Measurements from ENCODE around the gene MRPS15.

The MRPS15 gene

DNA sequence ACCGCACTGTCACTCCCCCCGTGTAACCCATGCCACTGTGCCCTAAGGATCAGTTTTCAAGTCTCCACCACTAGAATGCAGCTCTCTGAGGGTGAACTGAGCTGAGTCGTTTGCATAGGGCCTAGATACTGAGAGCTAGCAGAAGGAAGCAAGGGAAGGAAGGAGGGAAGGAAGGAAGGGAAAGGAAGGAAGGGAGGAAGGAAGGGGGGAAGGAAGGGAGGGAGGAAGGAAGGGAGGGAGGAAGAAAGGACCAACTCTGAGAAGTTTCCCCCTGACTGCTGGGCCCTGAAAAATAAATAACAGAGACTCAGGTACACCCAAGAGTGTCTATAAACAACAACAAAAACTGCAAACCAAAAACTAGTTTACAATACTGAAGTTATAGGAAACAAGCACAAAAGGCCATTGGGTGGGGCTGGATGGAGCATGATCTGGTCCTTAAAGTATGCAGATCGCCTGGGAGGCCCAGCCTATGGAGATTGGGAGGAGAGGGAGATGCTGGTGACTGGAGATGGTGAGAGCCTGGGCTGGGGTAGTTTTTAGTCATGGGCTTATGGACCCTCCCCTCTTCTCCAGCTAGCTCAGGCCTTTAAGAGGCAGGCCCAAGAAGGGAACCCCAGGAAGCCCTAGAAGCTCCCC is 1.7 kb upstream of the MRPS15 start:
- no peak overlapping the region for H3K4me2 ChIP-seq (ENCODE audit: low read length)
- H3K9ac ChIP-seq (ENCODE audit: low read length), result no peak overlapping the region
- no peak for TF ChIP-seq EZH2phosphoT487 (IDR thresholded peaks at IDR 0.05; ENCODE audit: low read depth)
- TF ChIP-seq, protein P1, sequence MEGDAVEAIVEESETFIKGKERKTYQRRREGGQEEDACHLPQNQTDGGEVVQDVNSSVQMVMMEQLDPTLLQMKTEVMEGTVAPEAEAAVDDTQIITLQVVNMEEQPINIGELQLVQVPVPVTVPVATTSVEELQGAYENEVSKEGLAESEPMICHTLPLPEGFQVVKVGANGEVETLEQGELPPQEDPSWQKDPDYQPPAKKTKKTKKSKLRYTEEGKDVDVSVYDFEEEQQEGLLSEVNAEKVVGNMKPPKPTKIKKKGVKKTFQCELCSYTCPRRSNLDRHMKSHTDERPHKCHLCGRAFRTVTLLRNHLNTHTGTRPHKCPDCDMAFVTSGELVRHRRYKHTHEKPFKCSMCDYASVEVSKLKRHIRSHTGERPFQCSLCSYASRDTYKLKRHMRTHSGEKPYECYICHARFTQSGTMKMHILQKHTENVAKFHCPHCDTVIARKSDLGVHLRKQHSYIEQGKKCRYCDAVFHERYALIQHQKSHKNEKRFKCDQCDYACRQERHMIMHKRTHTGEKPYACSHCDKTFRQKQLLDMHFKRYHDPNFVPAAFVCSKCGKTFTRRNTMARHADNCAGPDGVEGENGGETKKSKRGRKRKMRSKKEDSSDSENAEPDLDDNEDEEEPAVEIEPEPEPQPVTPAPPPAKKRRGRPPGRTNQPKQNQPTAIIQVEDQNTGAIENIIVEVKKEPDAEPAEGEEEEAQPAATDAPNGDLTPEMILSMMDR (IDR thresholded peaks at IDR 0.05; ENCODE audit: low read depth, low read length), result no peak
- no peak overlapping the region for H3K27ac ChIP-seq (ENCODE audit: low read length)
- H3K4me1 ChIP-seq (ENCODE audit: low read length), result peaks cover 7% of the 10 kb centered on the region
- H3K36me3 ChIP-seq (replicated peaks; ENCODE audit: low read depth, low read length), result peaks cover 2% of the 10 kb centered on the region
- no peak overlapping the region for H3K4me3 ChIP-seq (ENCODE audit: low read length)
- H3K27me3 ChIP-seq (ENCODE audit: low read depth, low read length), result no peaks in the 10 kb centered on the region
- H4K20me1 ChIP-seq (ENCODE audit: insufficient read depth, low read length), result no peaks in the 10 kb centered on the region
- no peak overlapping the region for H2AFZ ChIP-seq (ENCODE audit: low read depth, low read length)
- peaks cover 18% of the 10 kb centered on the region for H3K79me2 ChIP-seq (ENCODE audit: low read length)
- no peaks in the 10 kb centered on the region for H3K9me3 ChIP-seq (ENCODE audit: insufficient read depth, low read length)

DNA sequence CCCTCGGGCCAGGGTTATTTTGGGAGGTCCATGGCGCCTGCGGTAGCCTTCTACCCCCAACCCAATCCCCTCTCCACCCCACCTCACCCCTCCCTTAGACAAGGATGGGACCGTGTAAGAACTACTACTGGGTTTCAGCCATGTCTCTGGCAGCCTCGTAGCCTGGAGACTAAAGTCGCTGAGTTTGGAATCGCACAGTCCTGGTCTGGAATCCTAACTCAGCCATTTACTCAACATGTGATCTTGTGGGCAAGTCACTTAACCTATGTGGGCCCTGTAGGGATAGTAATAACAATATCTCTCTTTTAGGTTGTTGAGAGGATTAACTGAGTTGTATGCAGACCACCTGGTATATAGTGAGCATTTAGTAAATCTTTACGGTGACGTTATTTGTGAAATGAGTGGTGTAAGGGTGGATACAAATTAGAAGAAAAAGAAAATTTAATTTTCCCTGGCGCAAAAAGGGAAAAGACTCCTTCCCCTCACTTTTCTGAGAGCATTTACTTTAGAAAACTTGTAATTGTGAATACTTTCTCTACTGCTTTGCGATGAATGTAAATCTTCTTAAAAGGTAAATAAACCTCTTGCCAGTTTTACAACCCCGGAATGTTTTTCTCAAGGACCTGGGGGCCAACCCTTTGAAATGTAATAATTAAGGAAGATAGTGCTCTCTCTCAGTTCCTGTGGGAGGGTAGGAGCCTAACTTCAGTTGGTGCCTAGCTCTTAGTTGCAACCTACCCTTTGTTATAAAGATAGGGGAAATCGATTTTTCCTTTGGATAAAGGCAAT is 615 bp upstream of the MRPS15 start:
- peak overlapping the region; percentile 94 for H3K9ac ChIP-seq (ENCODE audit: low read length)
- peaks cover 7% of the 10 kb centered on the region for H3K36me3 ChIP-seq (replicated peaks; ENCODE audit: low read depth, low read length)
- H3K79me2 ChIP-seq (ENCODE audit: low read length), result peaks cover 18% of the 10 kb centered on the region
- H3K4me1 ChIP-seq (ENCODE audit: low read length), result peaks cover 7% of the 10 kb centered on the region
- H3K4me3 ChIP-seq (ENCODE audit: low read length), result peak overlapping the region; percentile 93
- H4K20me1 ChIP-seq (ENCODE audit: insufficient read depth, low read length), result no peaks in the 10 kb centered on the region
- H3K27ac ChIP-seq (ENCODE audit: low read length), result peak overlapping the region; percentile 76
- TF ChIP-seq, protein P1 (IDR thresholded peaks at IDR 0.05; ENCODE audit: low read depth, low read length), result no peak
- TF ChIP-seq EZH2phosphoT487 (IDR thresholded peaks at IDR 0.05; ENCODE audit: low read depth), result no peak
- H2AFZ ChIP-seq (ENCODE audit: low read depth, low read length), result peak overlapping the region; percentile 47; the same call in 1 of the 2 replicates
- H3K4me2 ChIP-seq (ENCODE audit: low read length), result peak overlapping the region; percentile 99
- H3K9me3 ChIP-seq (ENCODE audit: insufficient read depth, low read length), result no peaks in the 10 kb centered on the region
- no peaks in the 10 kb centered on the region for H3K27me3 ChIP-seq (ENCODE audit: low read depth, low read length)

DNA sequence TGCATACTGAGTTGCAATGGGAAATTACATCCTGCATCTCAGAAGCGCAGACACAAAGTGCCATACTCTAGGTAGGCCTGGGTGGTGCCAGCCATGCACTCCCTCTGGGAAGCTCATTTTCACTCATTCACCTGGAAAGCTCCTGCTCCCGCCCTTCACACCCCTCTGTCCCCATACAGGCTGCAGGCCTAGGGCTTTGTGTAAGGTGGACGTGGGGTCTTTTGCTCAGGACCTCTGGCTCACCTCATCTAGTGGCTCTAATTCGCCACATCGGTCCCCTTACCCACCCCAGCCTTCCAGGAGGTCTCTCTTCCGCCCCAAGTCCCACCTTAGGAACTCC is 751 bp downstream of the MRPS15 start:
- peak overlapping the region; percentile 76 for H3K27ac ChIP-seq (ENCODE audit: low read length)
- H2AFZ ChIP-seq (ENCODE audit: low read depth, low read length), result no peak overlapping the region; the same call in 1 of the 2 replicates
- H4K20me1 ChIP-seq (ENCODE audit: insufficient read depth, low read length), result no peaks in the 10 kb centered on the region
- peaks cover 18% of the 10 kb centered on the region for H3K79me2 ChIP-seq (ENCODE audit: low read length)
- peak overlapping the region; percentile 94 for H3K9ac ChIP-seq (ENCODE audit: low read length)
- no peaks in the 10 kb centered on the region for H3K9me3 ChIP-seq (ENCODE audit: insufficient read depth, low read length)
- peak overlapping the region; percentile 89 for H3K4me2 ChIP-seq (ENCODE audit: low read length)
- no peaks in the 10 kb centered on the region for H3K27me3 ChIP-seq (ENCODE audit: low read depth, low read length)
- peak overlapping the region; percentile 93 for H3K4me3 ChIP-seq (ENCODE audit: low read length)
- TF ChIP-seq EZH2phosphoT487 (IDR thresholded peaks at IDR 0.05; ENCODE audit: low read depth), result no peak
- TF ChIP-seq, protein P1 (IDR thresholded peaks at IDR 0.05; ENCODE audit: low read depth, low read length), result no peak
- H3K4me1 ChIP-seq (ENCODE audit: low read length), result peaks cover 13% of the 10 kb centered on the region
- peaks cover 7% of the 10 kb centered on the region for H3K36me3 ChIP-seq (replicated peaks; ENCODE audit: low read depth, low read length)

DNA sequence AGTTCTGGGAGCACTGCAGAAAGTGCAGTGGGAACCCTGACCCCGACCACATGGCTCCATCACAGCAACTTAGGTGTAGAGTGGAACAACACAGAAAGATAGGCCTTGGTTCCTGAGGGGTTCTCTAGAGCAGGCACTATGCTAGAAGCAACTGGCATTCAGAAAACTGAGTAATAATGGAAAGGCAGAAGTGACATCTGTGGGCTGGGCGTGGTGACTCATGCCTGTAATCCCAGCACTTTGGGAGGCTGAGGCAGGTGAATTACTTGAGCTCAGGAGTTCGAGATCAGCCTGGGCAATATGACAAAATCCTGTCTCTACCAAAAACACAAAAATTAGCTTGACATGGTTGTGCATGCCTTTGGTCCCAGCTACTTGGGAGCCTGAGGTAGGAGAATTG is 5.3 kb downstream of the MRPS15 start:
- H3K9ac ChIP-seq (ENCODE audit: low read length), result no peak overlapping the region
- H3K4me1 ChIP-seq (ENCODE audit: low read length), result peaks cover 6% of the 10 kb centered on the region
- H3K4me2 ChIP-seq (ENCODE audit: low read length), result no peak overlapping the region
- no peaks in the 10 kb centered on the region for H3K27me3 ChIP-seq (ENCODE audit: low read depth, low read length)
- H3K9me3 ChIP-seq (ENCODE audit: insufficient read depth, low read length), result no peaks in the 10 kb centered on the region
- TF ChIP-seq, protein P1 (IDR thresholded peaks at IDR 0.05; ENCODE audit: low read depth, low read length), result no peak
- no peak for TF ChIP-seq EZH2phosphoT487 (IDR thresholded peaks at IDR 0.05; ENCODE audit: low read depth)
- no peak overlapping the region for H3K27ac ChIP-seq (ENCODE audit: low read length)
- no peaks in the 10 kb centered on the region for H4K20me1 ChIP-seq (ENCODE audit: insufficient read depth, low read length)
- peaks cover 16% of the 10 kb centered on the region for H3K36me3 ChIP-seq (replicated peaks; ENCODE audit: low read depth, low read length)
- no peak overlapping the region for H2AFZ ChIP-seq (ENCODE audit: low read depth, low read length)
- H3K4me3 ChIP-seq (ENCODE audit: low read length), result no peak overlapping the region
- peaks cover 16% of the 10 kb centered on the region for H3K79me2 ChIP-seq (ENCODE audit: low read length)
